SJSA1 (cell line): ENCODE data around the gene ZBTB6. TPM values are rescaled to one million over a fixed set of nuclear protein-coding genes. Genes with fewer than 3 reads are reported as not detected.

ENCODE experiments used
- DNase-seq, 2 experiments: peaks; one replicate each; pipeline ENCODE4 v3.0.0-alpha.2; 2015 to 2020; ENCODE audit warnings: low spot score in 2 of 2, low read depth in 1 of 2
- H3K27ac ChIP-seq: fragments of 250-450 bp; sonication (Bioruptor Pico); 2 replicates; pipeline ENCODE4 v1.5.1; 2020; ENCODE audit warnings: mild to moderate bottlenecking, moderate library complexity
- H3K27me3 ChIP-seq: fragments of 250-450 bp; sonication (Bioruptor Pico); replicated peaks from 2 replicates; pipeline ENCODE4 v1.5.1; 2020; ENCODE audit warnings: mild to moderate bottlenecking, moderate library complexity
- H3K36me3 ChIP-seq: fragments of 250-450 bp; sonication (Bioruptor Pico); 2 replicates; pipeline ENCODE4 v1.5.1; 2020; ENCODE audit warnings: mild to moderate bottlenecking
- H3K4me1 ChIP-seq: fragments of 250-450 bp; sonication (Bioruptor Pico); replicated peaks from 2 replicates; pipeline ENCODE4 v1.6.1; 2021; ENCODE audit warnings: mild to moderate bottlenecking
- H3K4me3 ChIP-seq: fragments of 250-450 bp; sonication (Bioruptor Pico); 2 replicates; pipeline ENCODE4 v1.5.1; 2020; ENCODE audit warnings: mild to moderate bottlenecking
- H3K9me3 ChIP-seq: fragments of 250-450 bp; sonication (Bioruptor Pico); replicated peaks from 2 replicates; pipeline ENCODE4 v1.5.1; 2020; ENCODE audit warnings: mild to moderate bottlenecking
- total RNA-seq: library from RNA; depleted of rRNA; stranded (reverse); fragments of >200 nt; shearing (Covaris generic); gene quantifications from 2 replicates; pipeline ENCODE4 v1.2.3, GENCODE V29; 2014; rRNA removed

Gene ZBTB6
- total RNA-seq = 9.7 and 11.9 TPM in 2 replicates

DNA sequence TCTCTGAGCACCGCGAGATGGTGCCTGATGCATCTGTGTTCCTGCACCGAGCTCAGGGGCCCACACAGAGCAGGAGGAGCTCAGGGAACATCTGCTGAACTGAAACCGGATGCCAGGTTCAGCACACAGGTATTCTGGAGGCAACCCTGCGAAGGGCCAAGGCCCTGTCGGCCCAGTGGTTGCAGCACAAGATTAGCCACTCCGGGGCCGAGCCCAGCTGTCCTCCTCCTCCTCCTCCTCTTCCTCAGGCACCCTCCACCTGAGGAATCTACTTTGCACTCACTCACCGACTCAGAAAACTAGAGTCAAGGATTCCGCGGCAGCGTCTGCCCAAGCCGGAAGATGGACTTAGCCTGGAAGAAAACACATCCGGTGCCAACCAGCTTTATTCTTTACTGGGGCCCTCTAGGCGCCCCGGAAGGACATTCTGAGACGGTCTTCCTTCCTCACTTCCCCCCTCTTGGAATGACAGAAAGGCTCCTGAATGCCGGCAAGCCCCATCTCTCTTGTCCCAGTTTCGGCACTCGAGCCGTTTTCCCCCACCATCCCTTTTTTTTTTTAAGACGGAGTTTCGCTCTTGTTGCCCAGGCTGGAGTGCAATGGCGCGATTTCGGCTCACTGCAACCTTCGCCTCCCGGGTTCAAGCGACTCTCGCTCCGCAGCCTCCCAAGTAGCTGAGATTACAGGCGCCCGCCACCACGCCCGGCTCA, at the start of gene ZBTB6:
TSS of gene ZBTB6 (minus strand) at position 360 of the 710 bp plus-strand sequence. CDS start 1,251 bp downstream, outside the sequence.
- Histone ChIP-seq H3K36me3 (peaks cover 28% of the 10 kb centered on the region), H3K4me3 (peak within 1 kb of the TSS; percentile 56), H3K9me3 (no peaks in the 10 kb centered on the region), H3K4me1 (peaks cover 9% of the 10 kb centered on the region), H3K27me3 (no peaks in the 10 kb centered on the region), H3K27ac (peak within 1 kb of the TSS; percentile 51)
- DNase-seq = peak; percentile 70 to 78

DNA sequence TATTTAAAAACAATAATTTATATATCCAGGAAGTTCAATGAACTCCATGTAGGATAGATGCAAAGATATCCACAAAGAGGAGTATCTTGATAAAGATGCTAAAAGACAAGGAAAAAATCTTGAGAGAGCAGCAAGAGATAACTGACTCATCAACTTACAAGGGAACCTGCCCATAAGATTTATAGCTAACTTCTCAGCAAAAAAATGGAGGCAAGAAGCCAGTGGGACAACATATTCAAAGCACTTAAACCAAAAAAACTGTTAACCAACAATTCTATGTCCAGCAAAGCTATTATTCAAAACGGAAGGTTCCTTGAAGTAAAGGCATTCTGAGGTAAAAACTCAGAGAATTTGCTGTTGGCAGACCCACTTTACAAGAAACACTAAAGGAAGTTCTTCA, 48.0 kb upstream of the ZBTB6 start:
- Histone ChIP-seq H3K27me3 (no peaks in the 10 kb centered on the region), H3K36me3 (peaks cover 17% of the 10 kb centered on the region), H3K4me3 (no peak overlapping the region), H3K27ac (no peak overlapping the region), H3K9me3 (no peaks in the 10 kb centered on the region), H3K4me1 (no peaks in the 10 kb centered on the region)
- DNase-seq = no peak

DNA sequence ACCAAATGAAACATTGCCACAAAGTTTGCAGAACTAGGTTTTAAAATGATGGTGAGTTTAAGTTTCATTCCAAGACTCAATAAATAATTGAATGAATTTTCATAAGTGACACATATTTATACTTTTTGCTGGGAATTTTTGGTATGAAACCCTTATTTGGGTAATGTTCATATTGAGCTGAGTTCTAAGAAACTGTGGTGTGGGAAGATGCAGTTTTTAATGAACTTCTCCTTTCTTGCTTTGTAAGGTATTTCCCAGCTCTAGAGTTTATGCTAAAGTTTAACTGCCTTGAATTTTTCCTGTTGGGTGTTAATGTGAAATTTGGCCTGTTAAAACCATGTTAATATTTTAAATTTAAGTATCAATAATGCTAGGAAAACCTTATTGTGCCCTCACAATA, 42.8 kb upstream of the ZBTB6 start:
- Histone ChIP-seq H3K9me3 (no peaks in the 10 kb centered on the region), H3K4me1 (peaks cover 15% of the 10 kb centered on the region)

GRCh38 chr9:122954253-122954691, 41.1 kb upstream of the ZBTB6 start:
- peak in 1 of 2 experiments; percentile 54 for DNase-seq
- H3K4me1 ChIP-seq = peaks cover 15% of the 10 kb centered on the region
- no peak overlapping the region for H3K4me3 ChIP-seq
- no peaks in the 10 kb centered on the region for H3K9me3 ChIP-seq
- H3K27me3 ChIP-seq = no peaks in the 10 kb centered on the region
- H3K27ac ChIP-seq = peak overlapping the region; percentile 3; the same call in 1 of the 2 replicates
- H3K36me3 ChIP-seq = no peaks in the 10 kb centered on the region; the same call in 1 of the 2 replicates

More for the DNA sequence above, 42.8 kb upstream of the ZBTB6 start:
- peaks cover 9% of the 10 kb centered on the region for H3K36me3 ChIP-seq
- H3K27ac ChIP-seq = no peak overlapping the region
- H3K4me3 ChIP-seq = no peak overlapping the region
- no peaks in the 10 kb centered on the region for H3K27me3 ChIP-seq
- DNase-seq = no peak

- Histone ChIP-seq H3K9me3 (no peaks in the 10 kb centered on the region), H3K4me3 (no peak overlapping the region), H3K27me3 (no peaks in the 10 kb centered on the region), H3K4me1 (peaks cover 23% of the 10 kb centered on the region), H3K27ac (no peak overlapping the region), H3K36me3 (no peaks in the 10 kb centered on the region)
- DNase-seq = no peak
Measured at GRCh38 chr9:122951056-122951455, 37.9 kb upstream of the ZBTB6 start.

GRCh38 chr9:122950263-122950662, 37.1 kb upstream of the ZBTB6 start:
- no peaks in the 10 kb centered on the region for H3K36me3 ChIP-seq
- H3K4me1 ChIP-seq = peaks cover 23% of the 10 kb centered on the region
- H3K27me3 ChIP-seq = no peaks in the 10 kb centered on the region
- no peak for DNase-seq
- no peaks in the 10 kb centered on the region for H3K9me3 ChIP-seq
- no peak overlapping the region for H3K27ac ChIP-seq
- H3K4me3 ChIP-seq = no peak overlapping the region

- Histone ChIP-seq H3K4me3 (no peak overlapping the region), H3K27ac (no peak overlapping the region), H3K27me3 (no peaks in the 10 kb centered on the region), H3K4me1 (peaks cover 23% of the 10 kb centered on the region), H3K9me3 (no peaks in the 10 kb centered on the region), H3K36me3 (no peaks in the 10 kb centered on the region)
- DNase-seq = no peak
Measured at GRCh38 chr9:122949696-122950095, 36.6 kb upstream of the ZBTB6 start.

- H3K9me3 ChIP-seq = no peaks in the 10 kb centered on the region
- 0 out of 2 replicates have a peak overlapping the region, but pooled peaks have one; percentile 5 for H3K27ac ChIP-seq
- no peaks in the 10 kb centered on the region for H3K36me3 ChIP-seq
- H3K27me3 ChIP-seq = no peaks in the 10 kb centered on the region
- DNase-seq = no peak
- no peak overlapping the region for H3K4me3 ChIP-seq
- peaks cover 11% of the 10 kb centered on the region for H3K4me1 ChIP-seq
Measured at GRCh38 chr9:122948313-122948712, 35.2 kb upstream of the ZBTB6 start.

- H3K27ac ChIP-seq = no peak overlapping the region
- no peaks in the 10 kb centered on the region for H3K27me3 ChIP-seq
- H3K9me3 ChIP-seq = no peaks in the 10 kb centered on the region
- DNase-seq = no peak
- no peaks in the 10 kb centered on the region for H3K36me3 ChIP-seq
- no peak overlapping the region for H3K4me3 ChIP-seq
- peaks cover 19% of the 10 kb centered on the region for H3K4me1 ChIP-seq
Measured at GRCh38 chr9:122946461-122947005, 33.4 kb upstream of the ZBTB6 start.

- no peaks in the 10 kb centered on the region for H3K9me3 ChIP-seq
- H3K36me3 ChIP-seq = peaks cover 1% of the 10 kb centered on the region; the same call in 1 of the 2 replicates
- no peak for DNase-seq
- peaks cover 23% of the 10 kb centered on the region for H3K4me1 ChIP-seq
- H3K4me3 ChIP-seq = no peak overlapping the region
- no peak overlapping the region for H3K27ac ChIP-seq
- H3K27me3 ChIP-seq = no peaks in the 10 kb centered on the region
Measured at GRCh38 chr9:122944960-122945888, 32.1 kb upstream of the ZBTB6 start.

DNA sequence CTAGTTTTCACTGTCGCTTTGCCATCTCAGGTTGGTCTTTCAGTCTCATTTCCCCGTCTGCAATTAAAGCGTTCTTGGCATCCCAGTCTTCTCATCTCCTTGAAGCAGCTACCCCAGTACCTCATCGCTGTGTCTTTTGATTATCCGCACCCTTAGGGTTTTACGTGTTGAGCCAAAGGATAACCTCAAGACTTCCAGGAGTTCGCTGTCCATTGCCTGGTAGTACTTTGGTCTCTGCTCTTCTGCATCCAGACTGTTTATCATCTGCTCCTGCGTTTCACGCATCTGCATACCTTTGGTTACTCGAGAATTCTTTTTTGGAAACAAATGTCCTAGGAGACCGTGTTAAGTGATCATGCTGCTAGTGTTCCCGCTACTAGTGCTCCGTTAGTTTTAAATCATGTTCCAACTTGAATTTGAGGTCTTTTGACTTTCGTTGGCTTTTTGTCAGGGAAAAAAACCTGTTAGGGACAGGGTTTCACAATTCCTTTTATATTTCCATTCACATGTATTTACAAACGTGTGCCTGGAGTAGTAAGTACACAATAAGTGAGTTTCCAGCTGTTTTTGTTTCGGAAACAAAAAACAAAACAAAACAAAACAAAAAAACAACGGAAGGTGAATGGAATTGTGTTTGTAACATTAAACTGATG, 28.6 kb upstream of the ZBTB6 start:
- H3K27ac ChIP-seq = no peak overlapping the region

GRCh38 chr9:122940749-122941581, 27.8 kb upstream of the ZBTB6 start, which contains the start of gene RABGAP1:
TSS of gene RABGAP1 (plus strand) at chr9:122941020. CDS start at chr9:122957060, 16,040 bp downstream.
- peaks cover 30% of the 10 kb centered on the region for H3K36me3 ChIP-seq
- peak; percentile 88 to 98 for DNase-seq
- H3K27me3 ChIP-seq = no peaks in the 10 kb centered on the region
- H3K9me3 ChIP-seq = no peaks in the 10 kb centered on the region
- peak within 1 kb of the TSS; percentile 75 for H3K4me3 ChIP-seq
- peaks cover 17% of the 10 kb centered on the region for H3K4me1 ChIP-seq
- peak within 1 kb of the TSS; percentile 53 for H3K27ac ChIP-seq

More for the DNA sequence above, 28.6 kb upstream of the ZBTB6 start:
- H3K4me3 ChIP-seq = peak overlapping the region; percentile 75
- H3K27me3 ChIP-seq = no peaks in the 10 kb centered on the region
- no peaks in the 10 kb centered on the region for H3K9me3 ChIP-seq
- DNase-seq = no peak
- H3K4me1 ChIP-seq = peaks cover 17% of the 10 kb centered on the region
- peaks cover 28% of the 10 kb centered on the region for H3K36me3 ChIP-seq
